Left hindlimb (tissue), 1 donor: ENCODE measurements around the gene FMN2.

Experiments used
- DNase-seq: peaks from one replicate; pipeline ENCODE4 v3.0.0-alpha.2; 2018

Gene FMN2

GRCh38 chr1:240099329-240099728 lies 7.6 kb downstream of the FMN2 start:
- no peak for DNase-seq

- no peak for DNase-seq
Observed at GRCh38 chr1:240099748-240100147, 8.1 kb downstream of the FMN2 start.

GRCh38 chr1:240100371-240100934 lies 8.8 kb downstream of the FMN2 start:
- no peak for DNase-seq

GRCh38 chr1:240101306-240101705 lies 9.6 kb downstream of the FMN2 start:
- no peak for DNase-seq

- no peak for DNase-seq
Observed at GRCh38 chr1:240101737-240102136, 10.1 kb downstream of the FMN2 start.

- DNase-seq, result no peak
Observed at GRCh38 chr1:240104672-240105071, 13.0 kb downstream of the FMN2 start.

GRCh38 chr1:240107058-240107684 lies 15.5 kb downstream of the FMN2 start:
- DNase-seq, result no peak

- no peak for DNase-seq
Observed at GRCh38 chr1:240109130-240109529, 17.4 kb downstream of the FMN2 start.

GRCh38 chr1:240109920-240110636 lies 18.4 kb downstream of the FMN2 start:
- DNase-seq, result no peak

- DNase-seq, result no peak
Observed at GRCh38 chr1:240111558-240111957, 19.9 kb downstream of the FMN2 start.

GRCh38 chr1:240114222-240114621 lies 22.5 kb downstream of the FMN2 start:
- DNase-seq, result no peak

- no peak for DNase-seq
Observed at GRCh38 chr1:240115831-240116230, 24.1 kb downstream of the FMN2 start.

- DNase-seq, result no peak
Observed at GRCh38 chr1:240116831-240117769, 25.4 kb downstream of the FMN2 start.

- no peak for DNase-seq
Observed at GRCh38 chr1:240117930-240118329, 26.2 kb downstream of the FMN2 start.

- DNase-seq, result peak; percentile 40
Observed at GRCh38 chr1:240122639-240123613, 31.2 kb downstream of the FMN2 start.

- DNase-seq, result no peak
Observed at GRCh38 chr1:240126821-240127220, 35.1 kb downstream of the FMN2 start.

- DNase-seq, result no peak
Observed at GRCh38 chr1:240128366-240128765, 36.7 kb downstream of the FMN2 start.

GRCh38 chr1:240134113-240134512 lies 42.4 kb downstream of the FMN2 start:
- no peak for DNase-seq

GRCh38 chr1:240134596-240134995 lies 42.9 kb downstream of the FMN2 start:
- DNase-seq, result no peak

- DNase-seq, result no peak
Observed at GRCh38 chr1:240136402-240136801, 44.7 kb downstream of the FMN2 start.

GRCh38 chr1:240138867-240139266 lies 47.2 kb downstream of the FMN2 start:
- DNase-seq, result no peak

- no peak for DNase-seq
Observed at GRCh38 chr1:240139511-240139910, 47.8 kb downstream of the FMN2 start.
